ENCODE measurements around the gene P4HTM. TPM values are rescaled to one million over a fixed set of nuclear protein-coding genes. Genes with fewer than 3 reads are reported as not detected.
"Not testable (repeated sequence)": the region's sequence is repeated elsewhere in the genome, so short reads cannot be mapped to it uniquely, and the experiment has no call there.

P4HTM gene
- polyA plus RNA-seq, 2 donors = 10.7 to 14.5 TPM

DNA sequence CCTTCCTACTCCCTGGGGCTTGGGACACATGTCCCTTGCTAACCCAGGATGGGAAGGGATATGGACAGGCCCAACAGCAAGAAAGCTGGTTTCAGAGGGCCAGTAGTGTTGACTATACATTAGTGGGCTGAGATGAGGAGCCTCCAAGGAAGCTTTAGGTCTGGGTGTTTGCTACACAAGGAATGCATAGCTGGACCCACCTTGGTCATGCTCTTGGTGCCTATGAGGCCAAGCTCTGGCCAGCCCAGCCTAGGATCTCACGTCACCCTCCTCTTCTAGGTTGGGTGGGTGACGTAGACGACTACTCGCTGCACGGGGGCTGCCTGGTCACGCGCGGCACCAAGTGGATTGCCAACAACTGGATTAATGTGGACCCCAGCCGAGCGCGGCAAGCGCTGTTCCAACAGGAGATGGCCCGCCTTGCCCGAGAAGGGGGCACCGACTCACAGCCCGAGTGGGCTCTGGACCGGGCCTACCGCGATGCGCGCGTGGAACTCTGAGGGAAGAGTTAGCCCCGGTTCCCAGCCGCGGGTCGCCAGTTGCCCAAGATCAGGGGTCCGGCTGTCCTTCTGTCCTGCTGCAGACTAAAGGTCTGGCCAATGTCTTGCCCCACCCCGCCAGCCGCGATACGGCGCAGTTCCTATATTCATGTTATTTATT lies 16.5 kb downstream of the P4HTM start:
- Histone ChIP-seq H3K36me3 (ENCODE audit: control insufficient read depth in 2 of 2, insufficient read depth in 2 of 2, low read length in 1 of 2) (no peaks in the 10 kb centered on the region), H3K4me3 (ENCODE audit: low read depth in 1 of 2, low read length in 2 of 2) (peak overlapping the region; percentile 72 to 75), H3K4me1 (ENCODE audit: control insufficient read depth in 2 of 2, insufficient read depth in 2 of 2, low read length in 1 of 2) (peaks cover 0 to 18% of the 10 kb centered on the region in 2 donors), H3K27ac (ENCODE audit: low read depth in 2 of 2, low read length in 1 of 2) (peak overlapping the region; percentile 97 to 99), H3K27me3 (ENCODE audit: control insufficient read depth in 1 of 2, insufficient read depth in 2 of 2, low read length in 2 of 2) (no peaks in the 10 kb centered on the region), H3K9me3 (ENCODE audit: control insufficient read depth in 2 of 2, insufficient read depth in 1 of 2, low read depth in 1 of 2, low read length in 1 of 2) (no peaks in the 10 kb centered on the region)
- WGBS, 2 donors = 2% methylated on average over 32 of the region's 32 CpGs

DNA sequence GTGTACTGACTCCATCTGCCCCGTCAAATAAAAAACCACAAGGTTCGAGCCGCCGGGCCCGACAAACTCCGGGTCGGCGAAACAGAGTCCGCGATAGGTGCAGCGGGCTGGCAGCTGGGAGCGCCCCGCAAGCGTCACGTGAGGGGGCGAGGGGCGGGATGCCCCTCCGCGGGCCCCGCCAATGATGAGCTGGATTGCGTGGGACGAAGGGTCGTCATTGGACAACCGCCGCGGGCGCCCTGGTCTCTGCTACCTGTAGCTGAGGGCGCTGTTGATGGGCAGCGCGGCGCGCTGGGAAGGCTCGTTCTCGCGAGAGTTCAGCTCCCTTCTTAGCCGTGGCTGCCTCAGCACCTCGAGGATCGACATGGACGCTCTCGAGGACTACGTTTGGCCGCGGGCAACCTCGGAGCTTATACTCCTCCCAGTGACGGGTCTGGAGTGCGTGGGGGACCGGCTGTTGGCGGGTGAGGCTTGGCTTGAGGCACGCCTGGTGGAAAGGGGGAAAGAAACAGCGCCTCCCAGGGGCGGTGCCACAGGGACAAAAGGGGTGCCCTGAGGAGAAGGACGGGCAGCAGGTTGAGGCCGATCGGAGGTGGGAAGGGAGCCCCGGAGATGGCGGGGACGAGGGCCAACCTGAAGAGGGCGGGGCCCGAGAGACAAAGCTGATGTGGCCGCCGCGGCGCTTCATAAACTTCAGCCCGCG lies 17.2 kb downstream of the P4HTM start, which contains the start of gene WDR6:
TSS of gene WDR6 (plus strand) at position 324 of the 703 bp plus-strand sequence. CDS start at position 365, 41 bp downstream.
- 0% methylated on average over 64 to 65 of the region's 65 CpGs for WGBS, 2 donors
- no peaks in the 10 kb centered on the region for H3K27me3 ChIP-seq (ENCODE audit: control insufficient read depth in 1 of 2, insufficient read depth in 2 of 2, low read length in 2 of 2)
- H3K9me3 ChIP-seq (ENCODE audit: control insufficient read depth in 2 of 2, insufficient read depth in 1 of 2, low read depth in 1 of 2, low read length in 1 of 2) = no peaks in the 10 kb centered on the region
- H3K27ac ChIP-seq (ENCODE audit: low read depth in 2 of 2, low read length in 1 of 2) = peak within 1 kb of the TSS; percentile 97 to 99
- peaks cover 0 to 21% of the 10 kb centered on the region in 2 donors for H3K4me1 ChIP-seq (ENCODE audit: control insufficient read depth in 2 of 2, insufficient read depth in 2 of 2, low read length in 1 of 2)
- H3K4me3 ChIP-seq (ENCODE audit: low read depth in 1 of 2, low read length in 2 of 2) = peak within 1 kb of the TSS; percentile 72 to 75
- peaks cover 0 to 7% of the 10 kb centered on the region in 2 donors for H3K36me3 ChIP-seq (ENCODE audit: control insufficient read depth in 2 of 2, insufficient read depth in 2 of 2, low read length in 1 of 2)

DNA sequence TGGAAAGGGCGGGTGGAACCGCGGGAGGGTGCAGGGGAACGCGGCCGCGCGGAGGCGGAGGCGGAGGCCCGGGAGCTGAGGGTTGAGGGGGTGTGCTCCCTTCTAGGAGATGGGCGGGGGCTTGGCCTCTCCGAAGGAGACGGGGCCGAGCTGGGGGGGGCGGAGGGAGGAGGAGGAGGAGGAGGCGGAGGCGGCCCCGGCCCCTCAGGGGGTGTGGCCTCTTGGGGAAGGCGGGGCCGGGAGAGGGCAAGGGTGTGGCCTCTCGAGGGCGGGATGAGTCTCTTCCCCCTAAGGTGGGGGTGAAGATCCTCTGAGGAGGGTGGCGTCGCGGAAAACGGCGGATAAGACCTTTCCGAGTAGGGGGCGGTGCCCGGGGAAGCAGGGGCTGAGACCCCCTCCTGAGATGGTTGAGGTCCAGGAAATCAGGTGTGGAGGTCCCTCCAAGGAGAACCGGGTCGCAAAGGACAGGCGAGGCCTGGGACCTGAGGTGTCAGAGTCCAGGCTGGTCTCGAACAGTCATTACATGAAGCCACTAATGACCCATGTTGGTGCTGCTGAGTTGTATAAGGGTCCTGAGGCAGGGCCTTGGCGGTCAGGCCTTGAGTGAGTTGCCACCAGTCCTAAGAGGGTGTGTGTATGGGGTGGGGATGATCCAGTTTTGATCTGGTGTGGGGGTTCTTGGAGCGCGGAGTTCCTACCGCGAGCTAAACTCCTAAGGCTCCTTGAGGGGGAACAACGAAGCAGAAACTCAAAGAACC lies 17.9 kb downstream of the P4HTM start:
- peak overlapping the region; percentile 97 to 99 for H3K27ac ChIP-seq (ENCODE audit: low read depth in 2 of 2, low read length in 1 of 2)
- peaks cover 5 to 8% of the 10 kb centered on the region in 2 donors for H3K36me3 ChIP-seq (ENCODE audit: control insufficient read depth in 2 of 2, insufficient read depth in 2 of 2, low read length in 1 of 2)
- no peaks in the 10 kb centered on the region for H3K9me3 ChIP-seq (ENCODE audit: control insufficient read depth in 2 of 2, insufficient read depth in 1 of 2, low read depth in 1 of 2, low read length in 1 of 2)
- no peaks in the 10 kb centered on the region for H3K27me3 ChIP-seq (ENCODE audit: control insufficient read depth in 1 of 2, insufficient read depth in 2 of 2, low read length in 2 of 2)
- H3K4me3 ChIP-seq (ENCODE audit: low read depth in 1 of 2, low read length in 2 of 2) = peak overlapping the region; percentile 72 to 75
- 11 to 12% methylated on average over 39 to 41 of the region's 41 CpGs for WGBS, 2 donors
- H3K4me1 ChIP-seq (ENCODE audit: control insufficient read depth in 2 of 2, insufficient read depth in 2 of 2, low read length in 1 of 2) = peaks cover 0 to 25% of the 10 kb centered on the region in 2 donors

GRCh38 chr3:49008627-49009026 lies 18.6 kb downstream of the P4HTM start:
- not testable (repeated sequence) for H3K4me3 ChIP-seq (ENCODE audit: low read depth in 1 of 2, low read length in 2 of 2); H3K27me3 ChIP-seq (ENCODE audit: control insufficient read depth in 1 of 2, insufficient read depth in 2 of 2, low read length in 2 of 2); H3K9me3 ChIP-seq (ENCODE audit: control insufficient read depth in 2 of 2, insufficient read depth in 1 of 2, low read depth in 1 of 2, low read length in 1 of 2)
- 78 to 84% methylated on average over 5 of the region's 5 CpGs for WGBS, 2 donors
- Histone ChIP-seq H3K4me1 (ENCODE audit: control insufficient read depth in 2 of 2, insufficient read depth in 2 of 2, low read length in 1 of 2) (peaks cover 0 to 28% of the 10 kb centered on the region in 2 donors), H3K36me3 (ENCODE audit: control insufficient read depth in 2 of 2, insufficient read depth in 2 of 2, low read length in 1 of 2) (peaks cover 8 to 10% of the 10 kb centered on the region in 2 donors), H3K27ac (ENCODE audit: low read depth in 2 of 2, low read length in 1 of 2) (peak overlapping the region; percentile 97 to 99)

DNA sequence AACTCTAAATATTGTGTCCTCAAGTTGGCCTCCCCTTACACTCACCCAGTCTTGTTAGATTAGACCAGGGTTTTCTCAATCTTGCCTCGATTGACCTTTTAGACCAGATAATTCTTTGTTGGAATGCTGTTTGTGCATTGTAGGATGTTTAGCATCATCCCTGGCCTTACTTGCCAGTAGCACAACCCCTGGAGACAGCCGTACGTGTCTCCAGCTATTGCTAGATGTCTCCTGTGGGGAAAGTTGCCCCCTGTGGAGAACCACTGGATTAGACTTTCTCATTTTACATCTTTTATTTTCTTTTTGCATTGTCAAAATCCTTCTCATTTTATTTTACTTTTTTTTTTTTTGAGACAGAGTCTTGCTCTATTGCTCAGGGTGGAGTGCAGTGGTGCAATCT lies 19.4 kb downstream of the P4HTM start:
- H3K27ac ChIP-seq (ENCODE audit: low read depth in 2 of 2, low read length in 1 of 2) = no peak overlapping the region
- peaks cover 8 to 15% of the 10 kb centered on the region in 2 donors for H3K36me3 ChIP-seq (ENCODE audit: control insufficient read depth in 2 of 2, insufficient read depth in 2 of 2, low read length in 1 of 2)
- 82 to 83% methylated on average over 3 of the region's 3 CpGs for WGBS, 2 donors

DNA sequence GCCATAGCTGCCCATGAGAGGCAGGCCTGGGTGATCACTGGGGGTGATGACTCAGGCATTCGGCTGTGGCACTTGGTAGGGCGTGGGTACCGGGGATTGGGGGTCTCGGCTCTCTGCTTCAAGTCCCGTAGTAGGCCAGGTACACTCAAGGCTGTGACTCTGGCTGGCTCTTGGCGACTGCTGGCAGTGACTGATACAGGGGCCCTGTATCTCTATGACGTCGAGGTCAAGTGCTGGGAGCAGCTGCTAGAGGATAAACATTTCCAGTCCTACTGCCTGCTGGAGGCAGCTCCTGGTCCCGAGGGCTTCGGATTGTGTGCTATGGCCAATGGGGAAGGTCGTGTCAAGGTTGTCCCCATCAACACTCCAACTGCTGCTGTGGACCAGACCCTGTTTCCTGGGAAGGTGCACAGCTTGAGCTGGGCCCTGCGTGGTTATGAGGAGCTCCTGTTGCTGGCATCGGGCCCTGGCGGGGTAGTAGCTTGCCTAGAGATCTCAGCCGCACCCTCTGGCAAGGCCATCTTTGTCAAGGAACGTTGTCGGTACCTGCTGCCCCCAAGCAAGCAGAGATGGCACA lies 22.5 kb downstream of the P4HTM start:
- Histone ChIP-seq H3K4me1 (ENCODE audit: control insufficient read depth in 2 of 2, insufficient read depth in 2 of 2, low read length in 1 of 2) (peaks cover 4 to 29% of the 10 kb centered on the region in 2 donors), H3K27ac (ENCODE audit: low read depth in 2 of 2, low read length in 1 of 2) (no peak overlapping the region), H3K4me3 (ENCODE audit: low read depth in 1 of 2, low read length in 2 of 2) (no peak overlapping the region), H3K27me3 (ENCODE audit: control insufficient read depth in 1 of 2, insufficient read depth in 2 of 2, low read length in 2 of 2) (no peaks in the 10 kb centered on the region), H3K9me3 (ENCODE audit: control insufficient read depth in 2 of 2, insufficient read depth in 1 of 2, low read depth in 1 of 2, low read length in 1 of 2) (no peaks in the 10 kb centered on the region), H3K36me3 (ENCODE audit: control insufficient read depth in 2 of 2, insufficient read depth in 2 of 2, low read length in 1 of 2) (peaks cover 16 to 32% of the 10 kb centered on the region in 2 donors)
- 63 to 64% methylated on average over 17 of the region's 17 CpGs for WGBS, 2 donors

More for the DNA sequence above, 19.4 kb downstream of the P4HTM start:
- Histone ChIP-seq H3K4me1 (ENCODE audit: control insufficient read depth in 2 of 2, insufficient read depth in 2 of 2, low read length in 1 of 2) (peaks cover 0 to 31% of the 10 kb centered on the region in 2 donors), H3K27me3 (ENCODE audit: control insufficient read depth in 1 of 2, insufficient read depth in 2 of 2, low read length in 2 of 2) (no peaks in the 10 kb centered on the region), H3K4me3 (ENCODE audit: low read depth in 1 of 2, low read length in 2 of 2) (no peak overlapping the region), H3K9me3 (ENCODE audit: control insufficient read depth in 2 of 2, insufficient read depth in 1 of 2, low read depth in 1 of 2, low read length in 1 of 2) (no peaks in the 10 kb centered on the region)

GRCh38 chr3:49013113-49013737 lies 23.2 kb downstream of the P4HTM start:
- 73 to 77% methylated on average over 19 of the region's 19 CpGs for WGBS, 2 donors
- Histone ChIP-seq H3K27me3 (ENCODE audit: control insufficient read depth in 1 of 2, insufficient read depth in 2 of 2, low read length in 2 of 2) (no peaks in the 10 kb centered on the region), H3K4me3 (ENCODE audit: low read depth in 1 of 2, low read length in 2 of 2) (no peak overlapping the region), H3K4me1 (ENCODE audit: control insufficient read depth in 2 of 2, insufficient read depth in 2 of 2, low read length in 1 of 2) (peaks cover 5 to 28% of the 10 kb centered on the region in 2 donors), H3K27ac (ENCODE audit: low read depth in 2 of 2, low read length in 1 of 2) (no peak overlapping the region), H3K9me3 (ENCODE audit: control insufficient read depth in 2 of 2, insufficient read depth in 1 of 2, low read depth in 1 of 2, low read length in 1 of 2) (no peaks in the 10 kb centered on the region), H3K36me3 (ENCODE audit: control insufficient read depth in 2 of 2, insufficient read depth in 2 of 2, low read length in 1 of 2) (peaks cover 16 to 32% of the 10 kb centered on the region in 2 donors)

DNA sequence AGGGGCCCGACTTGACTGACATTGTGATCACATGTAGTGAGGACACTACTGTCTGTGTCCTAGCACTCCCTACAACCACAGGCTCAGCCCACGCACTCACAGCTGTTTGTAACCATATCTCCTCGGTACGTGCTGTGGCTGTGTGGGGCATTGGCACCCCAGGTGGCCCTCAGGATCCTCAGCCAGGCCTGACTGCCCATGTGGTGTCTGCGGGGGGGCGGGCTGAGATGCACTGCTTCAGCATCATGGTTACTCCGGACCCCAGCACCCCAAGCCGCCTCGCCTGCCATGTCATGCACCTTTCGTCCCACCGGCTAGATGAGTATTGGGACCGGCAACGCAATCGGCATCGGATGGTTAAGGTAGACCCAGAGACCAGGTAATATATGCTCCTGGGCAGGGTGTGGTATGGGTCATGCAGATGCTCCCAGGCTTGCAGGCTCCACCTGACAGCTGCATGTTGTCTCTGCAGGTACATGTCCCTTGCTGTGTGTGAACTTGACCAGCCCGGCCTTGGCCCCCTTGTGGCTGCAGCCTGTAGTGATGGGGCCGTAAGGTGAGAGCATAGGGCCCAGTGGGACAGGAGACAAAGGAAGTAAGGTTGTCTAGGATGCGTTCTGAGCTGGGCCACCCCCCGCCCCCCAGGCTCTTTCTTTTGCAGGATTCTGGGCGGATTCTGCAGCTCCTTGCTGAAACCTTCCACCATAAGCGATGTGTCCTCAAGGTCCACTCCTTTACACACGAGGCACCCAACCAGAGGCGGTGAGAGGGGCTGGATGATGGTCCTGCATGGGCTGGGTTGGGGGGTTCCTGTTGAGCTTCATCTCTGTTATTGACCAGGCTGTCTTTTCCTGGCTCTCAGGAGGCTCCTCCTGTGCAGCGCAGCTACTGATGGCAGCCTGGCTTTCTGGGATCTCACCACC lies 24.0 kb downstream of the P4HTM start:
- peaks cover 16 to 32% of the 10 kb centered on the region in 2 donors for H3K36me3 ChIP-seq (ENCODE audit: control insufficient read depth in 2 of 2, insufficient read depth in 2 of 2, low read length in 1 of 2)
- no peaks in the 10 kb centered on the region for H3K9me3 ChIP-seq (ENCODE audit: control insufficient read depth in 2 of 2, insufficient read depth in 1 of 2, low read depth in 1 of 2, low read length in 1 of 2)
- 78 to 80% methylated on average over 24 of the region's 24 CpGs for WGBS, 2 donors
- peaks cover 5 to 25% of the 10 kb centered on the region in 2 donors for H3K4me1 ChIP-seq (ENCODE audit: control insufficient read depth in 2 of 2, insufficient read depth in 2 of 2, low read length in 1 of 2)
- H3K4me3 ChIP-seq (ENCODE audit: low read depth in 1 of 2, low read length in 2 of 2) = no peak overlapping the region
- H3K27me3 ChIP-seq (ENCODE audit: control insufficient read depth in 1 of 2, insufficient read depth in 2 of 2, low read length in 2 of 2) = no peaks in the 10 kb centered on the region
- no peak overlapping the region for H3K27ac ChIP-seq (ENCODE audit: low read depth in 2 of 2, low read length in 1 of 2)
